HG03139 (cell line): Measurements from ENCODE around the gene NDOR1.
"Not testable (repeated sequence)": the region's sequence is repeated elsewhere in the genome, so short reads cannot be mapped to it uniquely, and the experiment has no call there.

Experiments used
- ATAC-seq: cut with Tn5 transposase; IDR thresholded peaks from one replicate; pipeline ENCODE4 v1.9.1; 2021; ENCODE audit not compliant: unreplicated experiment

Gene NDOR1

DNA sequence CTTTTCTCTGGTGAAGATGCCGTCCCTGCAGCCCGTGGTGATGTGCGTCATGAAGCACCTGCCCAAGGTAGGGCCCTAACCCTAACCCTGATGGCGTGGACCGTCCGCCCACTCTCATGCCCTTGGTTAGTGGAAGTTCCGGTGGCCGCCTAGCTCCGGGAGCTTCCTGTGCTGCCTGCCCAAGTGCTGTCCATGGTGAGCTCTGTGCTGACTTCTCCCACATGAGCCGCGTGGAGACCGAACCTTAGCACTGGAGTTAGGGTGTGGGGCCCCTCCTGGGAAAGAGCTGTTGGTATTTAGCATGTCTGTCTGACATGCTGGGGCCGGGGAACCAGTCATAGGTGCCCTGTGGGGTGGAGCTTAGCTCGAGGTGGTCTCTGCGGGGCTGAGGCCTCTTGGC is 50.9 kb downstream of the NDOR1 start:
- ATAC-seq, result no peak

DNA sequence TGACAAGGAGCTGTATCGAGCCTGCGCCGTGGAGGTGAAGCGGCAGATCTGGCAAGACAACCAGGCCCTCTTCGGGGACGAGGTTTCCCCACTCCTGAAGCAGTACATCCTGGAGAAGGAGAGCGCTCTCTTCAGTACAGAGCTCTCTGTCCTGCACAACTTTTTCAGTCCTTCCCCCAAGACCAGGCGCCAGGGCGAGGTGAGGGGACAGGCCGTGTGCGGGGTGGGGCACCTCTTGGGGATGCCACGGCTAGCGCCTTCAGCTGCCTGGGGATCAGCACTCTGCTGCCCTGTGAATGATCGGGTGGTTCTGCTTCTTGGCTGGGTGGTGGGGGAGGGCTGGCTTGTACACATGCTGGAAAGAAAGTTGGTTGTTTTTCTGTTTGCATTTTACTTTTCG is 51.4 kb downstream of the NDOR1 start:
- ATAC-seq, result no peak

DNA sequence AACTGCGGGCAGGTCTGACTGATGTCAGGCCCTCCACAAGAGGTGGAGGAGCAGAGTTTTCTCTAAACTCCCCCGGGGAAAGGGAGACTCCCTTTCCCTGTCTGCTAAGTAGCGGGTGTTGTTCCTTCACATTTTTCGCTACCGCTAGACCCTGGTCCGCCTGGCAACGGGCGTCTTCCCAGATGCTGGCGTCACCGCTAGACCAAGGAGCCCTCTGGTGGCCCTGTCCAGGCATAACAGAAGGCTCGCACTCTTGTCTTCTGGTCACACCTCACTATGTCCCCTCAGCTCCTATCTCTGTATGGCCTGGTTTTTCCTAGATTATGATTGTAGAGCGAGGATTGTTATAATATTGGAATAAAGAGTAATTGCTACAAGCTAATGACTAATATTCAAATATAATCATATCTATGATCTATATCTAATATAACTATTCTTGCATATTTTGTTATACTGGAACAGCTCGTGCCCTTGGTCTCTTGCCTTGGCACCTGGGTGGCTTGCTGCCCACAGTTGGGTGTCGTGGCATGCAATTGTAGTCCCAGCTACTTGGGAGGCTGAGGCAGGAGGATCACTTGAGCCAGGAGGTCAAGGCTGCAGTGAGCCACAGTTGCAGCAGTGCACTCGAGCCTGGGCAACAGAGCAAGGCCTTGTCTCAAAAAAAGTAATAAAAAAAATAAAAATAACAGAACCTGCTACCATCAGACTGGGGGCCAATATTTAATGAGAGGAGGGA is 56.8 kb downstream of the NDOR1 start:
- not testable (repeated sequence) for ATAC-seq

DNA sequence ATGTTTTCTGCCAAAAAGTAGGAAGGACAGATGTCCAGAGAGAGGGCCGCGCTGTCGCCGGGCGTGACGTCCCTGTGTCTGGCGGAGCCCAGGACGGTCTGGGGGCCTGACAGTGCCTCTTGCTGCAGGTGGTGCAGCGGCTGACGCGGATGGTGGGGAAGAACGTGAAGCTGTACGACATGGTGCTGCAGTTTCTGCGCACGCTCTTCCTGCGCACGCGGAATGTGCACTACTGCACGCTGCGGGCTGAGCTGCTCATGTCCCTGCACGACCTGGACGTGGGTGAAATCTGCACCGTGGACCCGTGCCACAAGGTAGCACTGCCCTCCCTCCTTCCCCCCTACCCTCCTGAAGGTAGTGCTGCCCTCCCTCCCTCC is 57.4 kb downstream of the NDOR1 start:
- ATAC-seq, result no peak

DNA sequence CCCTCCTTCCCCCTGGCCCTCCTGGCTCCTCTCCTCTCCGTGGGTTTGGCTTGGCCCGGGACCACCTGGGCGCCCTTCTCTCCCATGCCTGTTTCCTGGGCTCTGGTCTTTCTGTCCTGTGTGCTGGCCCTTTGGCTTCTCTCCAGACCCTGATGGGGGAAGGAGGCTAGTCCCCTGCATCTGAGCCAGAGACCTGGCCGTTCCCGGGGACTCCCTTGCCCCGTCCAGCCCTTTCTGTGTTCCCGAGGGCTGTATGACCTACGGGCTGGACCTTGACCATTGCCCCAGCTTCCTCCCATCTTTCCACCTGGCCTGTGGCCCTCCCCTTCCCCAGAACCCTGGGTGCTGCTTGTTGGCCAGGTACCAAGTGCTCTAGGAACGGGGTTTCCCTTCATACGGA is 58.0 kb downstream of the NDOR1 start:
- no peak for ATAC-seq

DNA sequence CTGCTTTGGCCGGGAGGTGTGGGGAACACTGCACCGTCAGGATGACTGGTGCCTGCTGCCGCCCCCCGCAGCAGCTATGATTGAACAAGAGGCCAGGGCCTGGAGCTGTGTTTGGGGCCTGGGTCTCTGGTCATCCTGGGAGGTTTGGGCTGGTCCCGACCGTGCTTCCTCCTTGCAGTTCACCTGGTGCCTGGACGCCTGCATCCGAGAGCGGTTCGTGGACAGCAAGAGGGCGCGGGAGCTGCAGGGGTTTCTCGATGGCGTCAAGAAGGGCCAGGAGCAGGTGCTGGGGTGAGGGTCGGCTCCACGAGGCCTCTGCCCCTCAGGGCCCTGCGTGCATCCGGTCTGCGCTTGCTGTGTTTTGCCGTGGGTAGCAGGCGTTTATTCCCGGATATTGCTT is 58.6 kb downstream of the NDOR1 start:
- no peak for ATAC-seq

DNA sequence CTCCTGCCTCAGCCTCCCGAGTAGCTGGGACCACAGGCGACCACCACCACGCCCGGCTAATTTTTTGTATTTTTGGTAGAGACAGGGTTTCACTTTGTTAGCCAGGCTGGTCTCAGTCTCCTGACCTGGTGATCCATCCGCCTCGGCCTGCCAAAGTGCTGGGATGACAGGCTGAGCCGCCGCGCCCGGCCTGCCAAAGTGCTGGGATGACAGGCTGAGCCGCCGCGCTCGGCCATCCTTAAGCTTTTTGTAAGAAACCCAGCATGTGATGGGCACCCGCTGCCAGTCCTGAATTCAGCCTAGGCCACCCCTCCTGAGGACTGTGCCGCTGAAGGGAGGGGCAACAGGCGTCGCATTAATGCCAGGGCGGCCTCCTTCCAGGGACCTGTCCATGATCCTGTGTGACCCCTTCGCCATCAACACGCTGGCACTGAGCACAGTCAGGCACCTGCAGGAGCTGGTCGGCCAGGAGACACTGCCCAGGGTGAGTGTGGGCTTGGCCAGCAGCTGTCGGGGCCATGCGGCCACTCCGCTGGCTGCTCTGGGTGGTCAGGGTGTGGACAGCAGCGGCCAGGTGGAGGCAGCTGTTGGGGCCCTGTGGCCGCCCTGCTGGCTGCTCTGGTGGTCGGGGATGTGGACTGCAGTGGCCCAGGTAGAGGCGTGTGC is 60.1 kb downstream of the NDOR1 start:
- no peak for ATAC-seq

DNA sequence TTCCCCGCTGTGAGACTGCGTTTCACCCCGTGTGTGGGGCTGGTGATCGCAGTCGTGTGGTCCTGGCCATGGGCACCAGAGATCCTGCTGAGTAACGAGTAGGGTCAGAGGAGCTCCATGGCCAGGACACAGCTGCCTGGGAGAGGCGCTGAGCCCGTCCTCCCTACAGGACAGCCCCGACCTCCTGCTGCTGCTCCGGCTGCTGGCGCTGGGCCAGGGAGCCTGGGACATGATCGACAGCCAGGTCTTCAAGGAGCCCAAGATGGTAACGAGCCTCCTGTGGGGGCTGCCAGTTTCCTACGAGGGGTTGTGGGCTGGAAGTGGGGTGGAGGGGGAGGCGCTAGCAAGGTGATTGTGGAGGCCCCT is 60.6 kb downstream of the NDOR1 start:
- ATAC-seq, result no peak
